ENCODE results near the gene NDUFV1.

The NDUFV1 gene

GRCh38 chr11:67633758-67634365 lies 27.1 kb downstream of the NDUFV1 start:
- H3K4me1 ChIP-seq (ENCODE audit: insufficient read depth, low read length), result peaks cover 32% of the 10 kb centered on the region

GRCh38 chr11:67634366-67635230 lies 27.9 kb downstream of the NDUFV1 start:
- no peaks in the 10 kb centered on the region for H3K9me3 ChIP-seq (ENCODE audit: insufficient read depth, low read length, severe bottlenecking)
- H2AFZ ChIP-seq (ENCODE audit: low read depth, low read length), result no peak overlapping the region
- H3K4me2 ChIP-seq (ENCODE audit: insufficient read depth, low read length), result no peak overlapping the region
- no peak overlapping the region for H3K9ac ChIP-seq (ENCODE audit: low read depth, low read length)
- DNase-seq (no peak), ATAC-seq (ENCODE audit: insufficient read depth, low read depth) (no peak)
- peaks cover 25% of the 10 kb centered on the region for H3K4me1 ChIP-seq (ENCODE audit: insufficient read depth, low read length)
- no peak overlapping the region for H3K4me3 ChIP-seq (ENCODE audit: low read depth in 1 of 2, low read length in 2 of 2)
- peaks cover 7% of the 10 kb centered on the region for H3K79me2 ChIP-seq (ENCODE audit: insufficient read depth, low read length)
- H3K27ac ChIP-seq (ENCODE audit: low read length), result no peak overlapping the region
- H3K36me3 ChIP-seq (ENCODE audit: insufficient read depth, low read length), result no peaks in the 10 kb centered on the region; the same call in 1 of the 2 replicates
- no peaks in the 10 kb centered on the region for H3K27me3 ChIP-seq (ENCODE audit: insufficient read depth, low read length, poor library complexity)
- TF ChIP-seq CTCF (IDR thresholded peaks at IDR 0.05; ENCODE audit: borderline replicate concordance, extremely low read depth, low read length, poor library complexity, severe bottlenecking) (no peak), EZH2 (IDR thresholded peaks at IDR 0.05; ENCODE audit: borderline replicate concordance, low read depth, low read length, severe bottlenecking) (no peak)
- H4K20me1 ChIP-seq (ENCODE audit: insufficient read depth, low read length), result no peaks in the 10 kb centered on the region

More at GRCh38 chr11:67633758-67634365, 27.1 kb downstream of the NDUFV1 start:
- peaks cover 13% of the 10 kb centered on the region for H3K79me2 ChIP-seq (ENCODE audit: insufficient read depth, low read length)
- H4K20me1 ChIP-seq (ENCODE audit: insufficient read depth, low read length), result no peaks in the 10 kb centered on the region
- DNase-seq, result no peak
- TF ChIP-seq CTCF (IDR thresholded peaks at IDR 0.05; ENCODE audit: borderline replicate concordance, extremely low read depth, low read length, poor library complexity, severe bottlenecking) (no peak), EZH2 (IDR thresholded peaks at IDR 0.05; ENCODE audit: borderline replicate concordance, low read depth, low read length, severe bottlenecking) (no peak)
- H3K9ac ChIP-seq (ENCODE audit: low read depth, low read length), result no peak overlapping the region
- no peak overlapping the region for H3K4me2 ChIP-seq (ENCODE audit: insufficient read depth, low read length)
- H2AFZ ChIP-seq (ENCODE audit: low read depth, low read length), result no peak overlapping the region
- H3K9me3 ChIP-seq (ENCODE audit: insufficient read depth, low read length, severe bottlenecking), result no peaks in the 10 kb centered on the region
- H3K36me3 ChIP-seq (ENCODE audit: insufficient read depth, low read length), result no peaks in the 10 kb centered on the region; the same call in 1 of the 2 replicates
- no peak overlapping the region for H3K27ac ChIP-seq (ENCODE audit: low read length)
- no peak for ATAC-seq (ENCODE audit: insufficient read depth, low read depth)
- no peak overlapping the region for H3K4me3 ChIP-seq (ENCODE audit: low read depth in 1 of 2, low read length in 2 of 2)
- no peaks in the 10 kb centered on the region for H3K27me3 ChIP-seq (ENCODE audit: insufficient read depth, low read length, poor library complexity)

- DNase-seq (no peak), ATAC-seq (ENCODE audit: insufficient read depth, low read depth) (no peak)
- H3K4me2 ChIP-seq (ENCODE audit: insufficient read depth, low read length), result no peak overlapping the region
- H3K27me3 ChIP-seq (ENCODE audit: insufficient read depth, low read length, poor library complexity), result no peaks in the 10 kb centered on the region
- H3K79me2 ChIP-seq (ENCODE audit: insufficient read depth, low read length), result peaks cover 6% of the 10 kb centered on the region; the same call in 1 of the 2 replicates
- no peaks in the 10 kb centered on the region for H4K20me1 ChIP-seq (ENCODE audit: insufficient read depth, low read length)
- peaks cover 23% of the 10 kb centered on the region for H3K4me1 ChIP-seq (ENCODE audit: insufficient read depth, low read length)
- TF ChIP-seq EZH2 (IDR thresholded peaks at IDR 0.05; ENCODE audit: borderline replicate concordance, low read depth, low read length, severe bottlenecking) (no peak), CTCF (IDR thresholded peaks at IDR 0.05; ENCODE audit: borderline replicate concordance, extremely low read depth, low read length, poor library complexity, severe bottlenecking) (no peak)
- no peaks in the 10 kb centered on the region for H3K36me3 ChIP-seq (ENCODE audit: insufficient read depth, low read length)
- no peaks in the 10 kb centered on the region for H3K9me3 ChIP-seq (ENCODE audit: insufficient read depth, low read length, severe bottlenecking)
- H3K9ac ChIP-seq (ENCODE audit: low read depth, low read length), result no peak overlapping the region
- no peak overlapping the region for H2AFZ ChIP-seq (ENCODE audit: low read depth, low read length)
- H3K27ac ChIP-seq (ENCODE audit: low read length), result no peak overlapping the region
- H3K4me3 ChIP-seq (ENCODE audit: low read depth in 1 of 2, low read length in 2 of 2), result no peak overlapping the region
Observed at GRCh38 chr11:67635231-67635521, 28.4 kb downstream of the NDUFV1 start.

Data from DND-41 (cell line).